GM19463 (cell line): ENCODE data around the gene PCDHB9.
"Not testable (repeated sequence)": the region's sequence is repeated elsewhere in the genome, so short reads cannot be mapped to it uniquely, and the experiment has no call there.

Source experiments
- ATAC-seq: cut with Tn5 transposase; IDR thresholded peaks from one replicate; pipeline ENCODE4 v1.9.1; 2021; ENCODE audit warnings: mild to moderate bottlenecking, moderate library complexity; ENCODE audit not compliant: unreplicated experiment

The PCDHB9 gene

DNA sequence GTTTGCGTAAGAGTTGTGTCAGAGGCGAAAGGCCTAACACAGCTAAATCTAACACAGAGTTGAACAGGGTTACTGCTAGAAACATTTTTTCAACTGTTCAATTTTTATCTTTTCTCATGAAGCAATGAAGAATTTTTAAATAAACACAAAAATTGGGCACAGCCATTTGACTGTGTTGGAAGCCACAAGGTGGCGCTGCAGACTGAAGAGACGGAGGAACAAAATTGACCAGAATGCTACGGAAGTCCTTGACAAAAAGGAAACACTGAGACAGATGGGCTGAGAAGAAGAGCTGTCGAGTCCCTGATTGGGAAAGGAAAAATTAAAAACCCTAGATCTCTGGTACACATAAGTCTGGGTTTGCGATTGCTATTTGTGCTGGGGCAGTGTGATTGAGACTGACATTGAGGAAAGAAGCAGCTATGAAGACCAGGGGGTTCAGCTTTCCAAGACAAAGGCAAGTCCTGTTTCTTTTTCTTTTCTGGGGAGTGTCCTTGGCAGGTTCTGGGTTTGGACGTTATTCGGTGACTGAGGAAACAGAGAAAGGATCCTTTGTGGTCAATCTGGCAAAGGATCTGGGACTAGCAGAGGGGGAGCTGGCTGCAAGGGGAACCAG lies at the start of gene PCDHB9:
PCDHB9 (plus strand) TSS at position 265 of the 616 bp plus-strand sequence; CDS start at position 423, 158 bp downstream.
- no peak for ATAC-seq

DNA sequence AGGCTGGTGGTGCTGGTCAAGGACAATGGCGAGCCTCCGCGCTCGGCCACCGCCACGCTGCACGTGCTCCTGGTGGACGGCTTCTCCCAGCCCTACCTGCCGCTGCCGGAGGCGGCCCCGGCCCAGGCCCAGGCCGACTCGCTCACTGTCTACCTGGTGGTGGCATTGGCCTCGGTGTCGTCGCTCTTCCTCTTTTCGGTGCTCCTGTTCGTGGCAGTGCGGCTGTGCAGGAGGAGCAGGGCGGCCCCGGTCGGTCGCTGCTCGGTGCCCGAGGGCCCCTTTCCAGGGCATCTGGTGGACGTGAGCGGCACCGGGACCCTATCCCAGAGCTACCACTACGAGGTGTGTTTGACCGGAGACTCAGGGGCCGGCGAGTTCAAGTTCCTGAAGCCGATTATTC lies 49.6 kb upstream of the PCDHB9 start:
- ATAC-seq = not testable (repeated sequence)

DNA sequence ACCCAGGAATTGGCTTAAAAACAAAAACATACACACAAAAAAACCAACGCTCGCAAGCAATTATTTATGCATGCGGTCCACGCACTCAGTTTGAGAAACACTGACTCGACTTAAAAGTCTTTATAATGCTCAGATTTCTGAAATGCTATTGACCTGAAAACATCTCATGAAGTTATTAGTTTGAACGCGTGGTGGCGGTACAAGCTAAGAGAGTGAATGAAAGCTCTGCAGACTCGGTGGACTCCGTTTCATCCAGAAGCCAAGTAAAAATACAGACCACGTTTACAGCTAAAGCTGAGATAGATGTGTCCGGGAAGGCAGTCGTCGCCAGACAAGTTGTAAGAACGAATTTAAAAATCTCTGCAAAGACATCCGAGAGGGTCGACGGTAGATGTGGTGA lies 37.1 kb upstream of the PCDHB9 start, which contains the start of gene PCDHB6:
PCDHB6 (plus strand) TSS at position 246 of the 400 bp plus-strand sequence. CDS start 201 bp downstream, outside the sequence.
- ATAC-seq = no peak

DNA sequence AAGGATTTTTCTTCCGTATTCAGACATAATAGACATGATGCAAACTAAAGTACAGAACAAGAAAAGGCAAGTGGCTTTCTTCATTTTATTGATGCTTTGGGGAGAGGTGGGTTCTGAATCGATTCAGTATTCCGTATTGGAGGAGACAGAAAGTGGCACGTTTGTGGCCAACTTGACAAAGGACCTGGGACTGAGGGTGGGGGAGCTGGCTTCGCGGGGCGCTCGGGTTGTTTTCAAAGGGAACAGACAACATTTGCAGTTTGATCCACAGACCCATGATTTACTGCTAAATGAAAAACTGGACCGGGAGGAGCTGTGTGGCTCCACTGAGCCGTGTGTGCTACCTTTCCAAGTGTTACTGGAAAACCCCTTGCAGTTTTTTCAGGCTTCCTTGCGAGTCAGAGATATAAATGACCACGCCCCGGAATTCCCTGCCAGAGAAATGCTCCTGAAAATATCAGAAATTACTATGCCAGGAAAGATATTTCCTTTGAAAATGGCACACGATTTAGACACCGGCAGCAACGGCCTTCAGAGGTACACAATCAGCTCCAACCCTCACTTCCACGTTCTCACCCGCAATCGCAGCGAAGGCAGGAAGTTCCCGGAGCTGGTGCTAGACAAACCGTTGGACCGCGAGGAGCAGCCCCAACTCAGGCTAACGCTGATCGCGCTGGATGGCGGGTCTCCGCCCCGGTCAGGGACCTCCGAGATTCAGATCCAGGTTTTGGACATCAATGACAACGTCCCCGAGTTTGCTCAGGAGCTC lies 36.6 kb upstream of the PCDHB9 start:
- no peak for ATAC-seq

DNA sequence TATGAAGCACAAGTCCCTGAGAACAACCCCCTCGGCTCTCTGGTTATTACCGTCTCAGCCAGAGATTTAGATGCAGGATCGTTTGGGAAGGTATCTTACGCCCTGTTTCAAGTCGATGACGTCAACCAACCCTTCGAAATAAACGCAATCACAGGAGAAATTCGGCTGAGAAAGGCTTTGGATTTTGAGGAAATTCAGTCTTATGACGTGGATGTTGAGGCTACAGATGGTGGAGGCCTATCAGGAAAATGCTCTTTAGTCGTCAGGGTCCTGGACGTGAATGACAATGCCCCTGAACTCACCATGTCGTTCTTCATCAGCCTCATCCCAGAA lies 36.0 kb upstream of the PCDHB9 start:
- ATAC-seq = no peak

DNA sequence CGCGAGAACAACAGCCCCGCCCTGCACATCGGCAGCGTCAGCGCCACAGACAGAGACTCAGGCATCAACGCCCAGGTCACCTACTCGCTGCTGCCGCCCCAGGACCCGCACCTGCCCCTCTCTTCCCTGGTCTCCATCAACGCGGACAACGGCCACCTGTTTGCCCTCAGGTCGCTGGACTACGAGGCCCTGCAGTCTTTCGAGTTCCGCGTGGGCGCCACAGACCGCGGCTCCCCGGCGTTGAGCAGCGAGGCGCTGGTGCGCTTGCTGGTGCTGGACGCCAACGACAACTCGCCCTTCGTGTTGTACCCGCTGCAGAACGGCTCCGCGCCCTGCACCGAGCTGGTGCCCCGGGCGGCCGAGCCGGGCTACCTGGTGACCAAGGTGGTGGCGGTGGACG lies 35.3 kb upstream of the PCDHB9 start:
- not testable (repeated sequence) for ATAC-seq

DNA sequence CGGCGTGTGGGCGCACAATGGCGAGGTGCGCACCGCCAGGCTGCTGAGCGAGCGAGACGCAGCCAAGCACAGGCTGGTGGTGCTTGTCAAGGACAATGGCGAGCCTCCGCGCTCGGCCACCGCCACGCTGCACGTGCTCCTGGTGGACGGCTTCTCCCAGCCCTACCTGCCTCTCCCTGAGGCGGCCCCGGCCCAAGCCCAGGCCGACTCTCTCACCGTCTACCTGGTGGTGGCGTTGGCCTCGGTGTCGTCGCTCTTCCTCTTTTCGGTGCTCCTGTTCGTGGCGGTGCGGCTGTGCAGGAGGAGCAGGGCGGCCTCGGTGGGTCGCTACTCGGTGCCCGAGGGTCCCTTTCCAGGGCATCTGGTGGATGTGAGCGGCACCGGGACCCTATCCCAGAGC lies 34.9 kb upstream of the PCDHB9 start:
- ATAC-seq = not testable (repeated sequence)

DNA sequence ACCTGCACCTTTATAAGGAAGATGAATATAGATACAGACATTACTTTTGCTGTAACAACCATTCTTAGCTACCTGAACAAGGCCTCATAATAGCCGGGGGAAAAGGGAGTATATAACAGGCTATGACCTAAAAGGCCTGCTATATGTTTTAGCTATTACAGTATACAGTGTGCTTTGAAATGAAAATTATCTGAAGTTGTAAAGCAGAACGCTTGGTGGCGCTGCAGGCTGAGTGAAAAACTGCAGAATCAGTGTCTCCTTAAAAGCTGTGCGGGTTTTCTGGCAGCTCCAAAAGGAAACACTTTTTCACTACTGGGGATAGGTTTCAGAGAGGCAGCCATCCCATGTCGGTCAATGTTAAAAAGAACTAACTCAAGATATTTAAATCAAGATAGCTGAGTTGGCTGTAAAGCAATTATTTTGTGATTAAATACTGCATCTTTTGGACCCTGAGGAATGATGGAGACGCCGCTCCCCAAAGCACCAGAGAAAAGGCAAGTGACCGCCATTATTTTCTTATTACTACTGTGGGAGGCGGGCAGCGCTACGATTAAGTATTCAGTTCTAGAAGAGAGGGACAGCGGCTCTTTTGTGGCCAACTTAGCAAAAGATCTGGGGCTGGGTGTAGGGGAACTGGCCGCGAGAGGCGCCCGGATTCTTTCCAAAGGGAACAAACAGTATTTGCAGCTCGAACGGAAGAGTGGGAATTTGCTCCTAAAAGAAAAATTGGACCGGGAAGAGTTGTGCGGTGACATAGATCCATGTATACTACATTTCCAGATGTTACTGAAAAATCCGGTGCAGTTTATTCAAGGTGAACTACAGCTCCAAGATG lies 31.2 kb upstream of the PCDHB9 start:
- no peak for ATAC-seq

DNA sequence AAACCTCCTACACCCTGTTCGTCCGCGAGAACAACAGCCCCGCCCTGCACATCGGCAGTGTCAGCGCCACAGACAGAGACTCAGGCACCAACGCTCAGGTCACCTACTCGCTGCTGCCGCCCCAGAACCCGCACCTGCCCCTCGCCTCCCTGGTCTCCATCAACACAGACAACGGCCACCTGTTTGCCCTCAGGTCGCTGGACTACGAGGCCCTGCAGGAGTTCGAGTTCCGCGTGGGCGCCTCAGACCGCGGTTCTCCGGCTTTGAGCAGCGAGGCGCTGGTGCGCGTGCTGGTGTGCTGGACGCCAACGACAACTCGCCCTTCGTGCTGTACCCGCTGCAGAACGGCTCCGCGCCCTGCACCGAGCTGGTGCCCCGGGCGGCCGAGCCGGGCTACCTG lies 29.6 kb upstream of the PCDHB9 start:
- not testable (repeated sequence) for ATAC-seq

DNA sequence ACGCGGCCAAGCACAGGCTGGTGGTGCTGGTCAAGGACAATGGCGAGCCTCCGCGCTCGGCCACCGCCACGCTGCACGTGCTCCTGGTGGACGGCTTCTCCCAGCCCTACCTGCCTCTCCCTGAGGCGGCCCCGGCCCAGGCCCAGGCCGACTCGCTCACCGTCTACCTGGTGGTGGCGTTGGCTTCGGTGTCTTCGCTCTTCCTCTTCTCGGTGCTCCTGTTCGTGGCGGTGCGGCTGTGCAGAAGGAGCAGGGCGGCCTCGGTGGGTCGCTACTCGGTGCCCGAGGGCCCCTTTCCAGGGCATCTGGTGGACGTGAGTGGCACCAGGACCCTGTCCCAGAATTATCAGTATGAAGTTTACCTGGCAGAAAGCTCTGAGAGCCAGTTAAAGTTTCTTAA lies 29.1 kb upstream of the PCDHB9 start:
- ATAC-seq = not testable (repeated sequence)

DNA sequence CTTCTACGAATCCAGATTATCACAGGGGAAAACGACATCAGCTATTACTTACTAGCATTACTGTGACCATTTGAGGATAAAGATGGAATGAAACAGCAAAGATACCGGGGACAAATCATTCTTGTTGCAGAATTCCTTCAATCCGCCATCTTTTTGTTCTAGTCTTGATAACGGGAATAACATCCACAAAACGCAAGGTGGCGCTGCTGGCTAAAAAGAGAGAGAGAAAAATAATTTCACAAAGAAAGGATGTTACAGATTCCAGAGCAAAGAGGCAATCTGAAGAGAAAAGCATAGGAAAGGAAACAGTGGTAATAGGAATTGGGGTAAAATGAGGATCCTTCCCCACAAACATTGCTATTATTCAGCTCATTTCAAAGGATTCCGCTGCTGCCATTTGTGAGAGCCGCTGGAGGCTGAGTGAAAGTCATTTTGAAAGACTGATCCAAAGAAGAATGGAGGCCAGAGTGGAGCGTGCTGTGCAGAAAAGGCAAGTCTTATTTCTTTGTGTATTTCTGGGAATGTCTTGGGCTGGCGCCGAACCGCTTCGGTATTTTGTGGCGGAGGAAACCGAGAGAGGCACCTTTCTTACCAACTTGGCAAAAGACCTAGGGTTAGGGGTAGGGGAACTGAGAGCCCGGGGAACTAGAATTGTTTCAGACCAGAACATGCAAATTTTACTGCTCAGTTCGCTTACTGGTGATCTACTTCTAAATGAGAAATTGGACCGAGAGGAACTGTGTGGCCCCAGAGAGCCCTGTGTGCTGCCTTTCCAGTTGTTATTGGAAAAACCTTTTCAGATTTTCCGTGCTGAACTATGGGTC lies 14.4 kb upstream of the PCDHB9 start, which contains the start of gene PCDHB7:
PCDHB7 (plus strand) TSS at position 264 of the 824 bp plus-strand sequence; CDS start at position 456, 192 bp downstream.
- no peak for ATAC-seq

DNA sequence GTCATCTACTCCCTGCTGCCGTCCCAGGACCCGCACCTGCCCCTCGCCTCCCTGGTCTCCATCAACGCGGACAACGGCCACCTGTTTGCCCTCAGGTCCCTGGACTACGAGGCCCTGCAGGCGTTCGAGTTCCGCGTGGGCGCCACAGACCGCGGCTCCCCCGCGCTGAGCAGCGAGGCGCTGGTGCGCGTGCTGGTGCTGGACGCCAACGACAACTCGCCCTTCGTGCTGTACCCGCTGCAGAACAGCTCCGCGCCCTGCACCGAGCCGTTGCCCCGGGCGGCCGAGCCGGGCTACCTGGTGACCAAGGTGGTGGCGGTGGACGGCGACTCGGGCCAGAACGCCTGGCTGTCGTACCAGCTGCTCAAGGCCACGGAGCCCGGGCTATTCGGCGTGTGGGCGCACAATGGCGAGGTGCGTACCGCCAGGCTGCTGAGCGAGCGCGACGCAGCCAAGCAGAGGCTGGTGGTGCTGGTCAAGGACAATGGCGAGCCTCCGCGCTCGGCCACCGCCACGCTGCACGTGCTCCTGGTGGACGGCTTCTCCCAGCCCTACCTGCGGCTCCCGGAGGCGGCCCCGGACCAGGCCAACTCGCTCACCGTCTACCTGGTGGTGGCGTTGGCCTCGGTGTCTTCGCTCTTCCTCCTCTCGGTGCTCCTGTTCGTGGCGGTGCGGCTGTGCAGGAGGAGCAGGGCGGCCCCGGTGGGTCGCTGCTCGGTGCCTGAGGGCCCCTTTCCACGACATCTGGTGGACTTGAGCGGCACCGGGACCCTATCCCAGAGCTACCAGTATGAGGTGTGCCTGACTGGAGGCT lies 12.5 kb upstream of the PCDHB9 start:
- not testable (repeated sequence) for ATAC-seq

DNA sequence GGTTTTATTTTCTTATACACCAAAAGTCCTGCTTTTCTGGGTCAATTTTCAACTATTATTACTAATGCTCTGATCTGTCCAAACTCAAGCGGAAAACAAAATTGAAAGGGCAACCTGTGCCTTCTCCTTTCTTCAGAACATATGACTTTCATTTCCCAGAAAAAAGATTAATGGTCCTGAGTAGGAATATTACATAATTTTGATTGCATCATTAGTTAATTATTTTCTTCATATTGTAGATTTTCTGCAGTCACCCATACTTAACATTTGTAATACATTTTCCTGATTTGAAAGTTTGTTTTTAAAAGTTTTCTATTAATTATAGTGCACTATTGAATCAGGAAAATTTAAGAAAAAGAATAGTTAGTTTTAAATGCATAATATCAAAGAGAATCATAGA lies 11.0 kb upstream of the PCDHB9 start:
- no peak for ATAC-seq

DNA sequence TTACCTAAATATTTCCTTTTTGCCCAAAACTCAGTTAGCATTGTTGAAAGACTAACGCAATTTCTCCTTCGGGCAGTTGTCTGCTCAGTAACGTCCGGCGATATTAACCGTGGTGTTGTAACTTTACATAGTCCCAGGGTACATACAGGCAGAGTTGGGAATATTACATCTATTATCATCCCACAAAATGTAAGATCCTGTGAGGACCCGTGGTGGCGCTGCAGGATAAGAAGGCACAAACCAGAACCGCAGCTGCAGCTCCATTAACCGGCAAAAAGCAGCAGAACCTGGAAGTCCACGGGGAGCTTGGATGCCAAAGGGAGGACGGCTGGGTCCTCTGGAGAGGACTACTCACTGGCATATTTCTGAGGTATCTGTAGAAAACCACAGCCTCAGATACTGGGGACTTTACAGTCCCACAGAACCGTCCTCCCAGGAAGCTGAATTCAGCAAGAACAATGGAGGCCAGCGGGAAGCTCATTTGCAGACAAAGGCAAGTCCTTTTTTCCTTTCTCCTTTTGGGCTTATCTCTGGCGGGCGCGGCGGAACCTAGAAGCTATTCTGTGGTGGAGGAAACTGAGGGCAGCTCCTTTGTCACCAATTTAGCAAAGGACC lies 9.3 kb upstream of the PCDHB9 start, which contains the start of gene PCDHB8:
PCDHB8 (plus strand) TSS at position 214 of the 615 bp plus-strand sequence; CDS start at position 459, 245 bp downstream.
- not testable (repeated sequence) for ATAC-seq

DNA sequence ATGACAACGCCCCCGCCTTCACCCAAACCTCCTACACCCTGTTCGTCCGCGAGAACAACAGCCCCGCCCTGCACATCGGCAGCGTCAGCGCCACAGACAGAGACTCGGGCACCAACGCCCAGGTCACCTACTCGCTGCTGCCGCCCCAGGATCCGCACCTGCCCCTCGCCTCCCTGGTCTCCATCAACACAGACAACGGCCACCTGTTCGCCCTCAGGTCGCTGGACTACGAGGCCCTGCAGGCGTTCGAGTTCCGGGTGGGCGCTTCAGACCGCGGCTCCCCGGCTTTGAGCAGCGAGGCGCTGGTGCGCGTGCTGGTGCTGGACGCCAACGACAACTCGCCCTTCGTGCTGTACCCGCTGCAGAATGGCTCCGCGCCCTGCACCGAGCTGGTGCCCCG lies 7.6 kb upstream of the PCDHB9 start:
- ATAC-seq = not testable (repeated sequence)

DNA sequence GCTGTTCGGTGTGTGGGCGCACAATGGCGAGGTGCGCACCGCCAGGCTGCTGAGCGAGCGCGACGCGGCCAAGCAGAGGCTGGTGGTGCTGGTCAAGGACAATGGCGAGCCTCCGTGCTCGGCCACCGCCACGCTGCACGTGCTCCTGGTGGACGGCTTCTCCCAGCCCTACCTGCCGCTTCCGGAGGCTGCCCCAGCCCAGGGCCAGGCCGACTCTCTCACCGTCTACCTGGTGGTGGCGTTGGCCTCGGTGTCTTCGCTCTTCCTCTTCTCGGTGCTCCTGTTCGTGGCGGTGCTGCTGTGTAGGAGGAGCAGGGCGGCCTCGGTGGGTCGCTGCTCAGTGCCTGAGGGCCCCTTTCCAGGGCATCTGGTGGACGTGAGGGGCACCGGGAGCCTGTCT lies 7.1 kb upstream of the PCDHB9 start:
- ATAC-seq = not testable (repeated sequence)

DNA sequence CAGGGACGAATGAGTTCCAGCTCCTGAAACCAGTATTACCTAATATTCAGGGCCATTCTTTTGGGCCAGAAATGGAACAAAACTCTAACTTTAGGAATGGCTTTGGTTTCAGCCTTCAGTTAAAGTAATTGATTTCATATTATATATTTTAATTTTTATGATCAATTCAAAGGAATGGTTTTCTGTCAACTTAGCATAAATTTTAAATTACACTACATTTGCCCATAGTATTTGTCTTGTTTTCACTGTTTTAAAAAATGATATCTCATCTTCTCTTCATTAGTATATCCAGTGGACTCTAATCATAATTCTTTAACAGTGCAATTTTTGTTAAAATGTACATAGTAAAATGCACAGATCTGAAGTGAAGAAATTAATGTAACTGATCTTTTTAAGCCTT lies 6.6 kb upstream of the PCDHB9 start:
- ATAC-seq = no peak

DNA sequence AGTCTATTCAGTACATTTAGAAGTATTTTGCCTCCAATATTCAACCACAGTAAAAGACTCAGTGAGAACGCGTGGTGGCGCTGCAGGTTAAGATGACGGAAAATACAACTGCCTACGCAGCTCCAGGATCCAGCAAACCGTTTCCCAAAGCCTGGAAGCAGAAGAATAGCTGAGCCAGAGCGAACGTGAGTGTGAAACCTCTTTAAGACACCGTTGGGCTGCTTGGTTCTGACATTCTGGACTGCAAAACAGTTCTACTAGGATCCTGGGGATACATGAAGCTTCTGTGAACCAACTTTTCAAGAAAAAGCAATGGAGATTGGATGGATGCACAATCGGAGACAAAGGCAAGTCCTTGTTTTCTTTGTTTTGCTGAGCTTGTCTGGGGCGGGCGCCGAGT lies 4.7 kb upstream of the PCDHB9 start, which contains the start of gene PCDHB16:
PCDHB16 (plus strand) TSS at position 140 of the 400 bp plus-strand sequence; CDS start at position 313, 173 bp downstream.
- no peak for ATAC-seq
